Naive thymus-derived CD4-positive, alpha-beta T cell (primary cell): ENCODE data around the gene AXDND1. TPM values are rescaled to one million over a fixed set of nuclear protein-coding genes. Genes with fewer than 3 reads are reported as not detected.
"Not testable (repeated sequence)": the region's sequence is repeated elsewhere in the genome, so short reads cannot be mapped to it uniquely, and the experiment has no call there.

Source experiments
- ATAC-seq: fragments of 150-1000 bp; cut with Tn5 transposase; 2 replicates; pipeline ENCODE4 v1.10.0; 2021; ENCODE audit warnings: mild to moderate bottlenecking, moderate library complexity
- CTCF ChIA-PET: fragments of 350-600 bp; sonication (Branson Sonifier 250); formaldehyde crosslinking; loops from one replicate; lab custom pipeline; 2021; ENCODE audit warnings: antibody characterized with exemption; lab: Charles Lee
- POLR2A ChIA-PET: fragments of 350-600 bp; sonication (Branson Sonifier 250); formaldehyde crosslinking; loops from one replicate; lab custom pipeline; 2021; ENCODE audit warnings: antibody characterized with exemption, inconsistent platforms; lab: Charles Lee
- DNase-seq, 9 donors: peaks; one replicate each; pipeline versions ENCODE4 v3.0.0 to v3.0.0-alpha.2; 2020 to 2022; ENCODE audit warnings: mixed read lengths in 1 of 9
- H3K27ac ChIP-seq: one replicate; pipeline ENCODE4 v1.7.0; 2013; ENCODE audit warnings: mild to moderate bottlenecking, low read depth, low read length, moderate library complexity
- H3K27me3 ChIP-seq, 2 donors: one replicate each; pipeline ENCODE4 v1.7.0; 2013; ENCODE audit warnings: low read length in 2 of 2, mild to moderate bottlenecking in 2 of 2, moderate library complexity in 2 of 2; ENCODE audit not compliant: control insufficient read depth in 2 of 2, insufficient read depth in 2 of 2
- H3K36me3 ChIP-seq, 3 experiments: 1 replicate in 2 of 3; 2 replicates in 1 of 3; pipeline ENCODE4 v1.7.0; 2013; ENCODE audit warnings: low read length in 3 of 3, mild to moderate bottlenecking in 3 of 3, moderate library complexity in 1 of 3; ENCODE audit not compliant: insufficient read depth in 3 of 3, control insufficient read depth in 2 of 3
- H3K4me1 ChIP-seq, 2 donors: one replicate each; pipeline ENCODE4 v1.7.0; 2013; ENCODE audit warnings: low read length in 2 of 2, mild to moderate bottlenecking in 2 of 2, moderate library complexity in 1 of 2; ENCODE audit not compliant: control insufficient read depth in 2 of 2, insufficient read depth in 2 of 2
- H3K4me3 ChIP-seq: 2 replicates; pipeline ENCODE4 v1.7.0; 2013; ENCODE audit warnings: mild to moderate bottlenecking, low read length
- H3K9me3 ChIP-seq, 3 experiments: 1 replicate in 2 of 3; 2 replicates in 1 of 3; pipeline ENCODE4 v1.7.0; 2013; ENCODE audit warnings: low read length in 3 of 3; ENCODE audit not compliant: control insufficient read depth in 2 of 3
- H3K27ac Mint-ChIP-seq, 9 donors: one replicate each; pipeline ENCODE4 v1.8.0; 2020 to 2022; ENCODE audit warnings: mixed read lengths in 9 of 9, mild to moderate bottlenecking in 8 of 9, moderate library complexity in 5 of 9, inconsistent platforms in 2 of 9
- H3K27me3 Mint-ChIP-seq, 5 donors: one replicate each; pipeline ENCODE4 v1.8.0; 2021 to 2022; ENCODE audit warnings: mixed read lengths in 5 of 5, mild to moderate bottlenecking in 1 of 5
- H3K36me3 Mint-ChIP-seq, 5 donors: one replicate each; pipeline ENCODE4 v1.8.0; 2020 to 2022; ENCODE audit warnings: mixed read lengths in 5 of 5, mild to moderate bottlenecking in 3 of 5, inconsistent platforms in 1 of 5
- H3K4me1 Mint-ChIP-seq, 7 donors: one replicate each; pipeline ENCODE4 v1.8.0; 2020 to 2022; ENCODE audit warnings: mixed read lengths in 7 of 7, mild to moderate bottlenecking in 3 of 7, inconsistent platforms in 1 of 7
- H3K4me3 Mint-ChIP-seq, 10 donors: one replicate each; pipeline ENCODE4 v1.8.0; 2020 to 2022; ENCODE audit warnings: mild to moderate bottlenecking in 10 of 10, mixed read lengths in 10 of 10, moderate library complexity in 6 of 10, inconsistent platforms in 2 of 10
- H3K9me3 Mint-ChIP-seq, 11 donors: one replicate each; pipeline ENCODE4 v1.8.0; 2020 to 2022; ENCODE audit warnings: mixed read lengths in 11 of 11, mild to moderate bottlenecking in 4 of 11, inconsistent platforms in 1 of 11, moderate library complexity in 1 of 11
- intact Hi-C, 2 donors: fragments of 100-400 bp; cut with micrococcal nuclease; formaldehyde crosslinking; loops; one replicate each; pipeline ENCODE4 v1.15.1; 2023
- polyA plus RNA-seq, 2 donors: library from polyadenylated mRNA; unstranded; fragments of 300-500 nt; fragmentation: Illumina TruSeq; gene quantifications; one replicate each; pipeline ENCODE4 v1.2.3, GENCODE V29; 2021
- total RNA-seq, 6 experiments: library from RNA in 5 of 6; stranded (reverse) in 5 of 6; gene quantifications; 1 replicate in 5 of 6; 2 replicates in 1 of 6; pipeline ENCODE4 v1.2.3 and lab custom pipeline; 2021 to 2026

The AXDND1 gene
- total and polyA plus RNA-seq, 7 experiments from 2014 or later, result 0.98 to 2.3 (median 1.3) TPM; not detected in 4

- DNase-seq, H3K4me1 ChIP-seq, CTCF ChIA-PET, H3K4me3 Mint-ChIP-seq, H3K27me3 ChIP-seq, H3K27ac Mint-ChIP-seq, H3K9me3 ChIP-seq, H3K36me3 Mint-ChIP-seq, H3K36me3 ChIP-seq, intact Hi-C loops, ATAC-seq, POLR2A ChIA-PET, H3K4me1 Mint-ChIP-seq, H3K4me3 ChIP-seq, H3K27ac ChIP-seq: not testable (repeated sequence)
- Mint-ChIP-seq H3K9me3 (peaks cover 2 to 33% (median 9%) of the 10 kb centered on the region in 11 donors), H3K27me3 (peaks cover 0 to 22% (median 0%) of the 10 kb centered on the region in 5 donors)
Measured at GRCh38 chr1:179465661-179466060, 99.9 kb downstream of the AXDND1 start.

GRCh38 chr1:179474713-179475112, 108.9 kb downstream of the AXDND1 start:
- Histone ChIP-seq H3K36me3 (no peaks in the 10 kb centered on the region), H3K4me1 (no peaks in the 10 kb centered on the region), H3K27ac (no peak overlapping the region), H3K27me3 (no peaks in the 10 kb centered on the region), H3K4me3 (no peak overlapping the region), H3K9me3 (peaks cover 0 to 29% (median 0%) of the 10 kb centered on the region in 3 experiments)
- peaks cover 0 to 19% (median 10%) of the 10 kb centered on the region in 5 donors for H3K27me3 Mint-ChIP-seq
- no peak overlapping the region for H3K4me3 Mint-ChIP-seq
- intact Hi-C loops, result no loop called here
- no peaks in the 10 kb centered on the region for H3K4me1 Mint-ChIP-seq
- CTCF ChIA-PET, result no interaction called here
- POLR2A ChIA-PET, result no interaction called here
- DNase-seq, result no peak
- H3K36me3 Mint-ChIP-seq, result peaks cover 0 to 27% (median 3%) of the 10 kb centered on the region in 5 donors
- no peak for ATAC-seq
- no peak overlapping the region for H3K27ac Mint-ChIP-seq
- H3K9me3 Mint-ChIP-seq, result peaks cover 5 to 61% (median 35%) of the 10 kb centered on the region in 11 donors

GRCh38 chr1:179476484-179476883, 110.7 kb downstream of the AXDND1 start:
- ChIA-PET CTCF (no interaction called here), POLR2A (no interaction called here)
- no peak overlapping the region for H3K27ac Mint-ChIP-seq
- Histone ChIP-seq H3K27ac (no peak overlapping the region), H3K4me3 (no peak overlapping the region), H3K27me3 (no peaks in the 10 kb centered on the region), H3K4me1 (no peaks in the 10 kb centered on the region), H3K36me3 (no peaks in the 10 kb centered on the region), H3K9me3 (peaks cover 0 to 29% (median 0%) of the 10 kb centered on the region in 3 experiments)
- peaks cover 5 to 74% (median 37%) of the 10 kb centered on the region in 11 donors for H3K9me3 Mint-ChIP-seq
- no peak overlapping the region for H3K4me3 Mint-ChIP-seq
- ATAC-seq (no peak), DNase-seq (no peak)
- no peaks in the 10 kb centered on the region for H3K4me1 Mint-ChIP-seq
- peaks cover 0 to 27% (median 3%) of the 10 kb centered on the region in 5 donors for H3K36me3 Mint-ChIP-seq
- intact Hi-C loops, result no loop called here
- H3K27me3 Mint-ChIP-seq, result peaks cover 0 to 19% (median 10%) of the 10 kb centered on the region in 5 donors

- Mint-ChIP-seq H3K36me3 (peaks cover 0 to 30% (median 3%) of the 10 kb centered on the region in 5 donors), H3K27me3 (peaks cover 0 to 21% (median 13%) of the 10 kb centered on the region in 5 donors), H3K4me1 (no peaks in the 10 kb centered on the region), H3K4me3 (no peak overlapping the region), H3K9me3 (peaks cover 5 to 85% (median 41%) of the 10 kb centered on the region in 11 donors), H3K27ac (no peak overlapping the region)
- no peak for ATAC-seq
- Histone ChIP-seq H3K4me3 (no peak overlapping the region), H3K27me3 (no peaks in the 10 kb centered on the region), H3K4me1 (no peaks in the 10 kb centered on the region), H3K27ac (no peak overlapping the region), H3K9me3 (peaks cover 0 to 29% (median 0%) of the 10 kb centered on the region in 3 experiments), H3K36me3 (no peaks in the 10 kb centered on the region)
- intact Hi-C loops, result no loop called here
- CTCF ChIA-PET, result no interaction called here
- DNase-seq, result no peak
- POLR2A ChIA-PET, result no interaction called here
Measured at GRCh38 chr1:179478370-179478769, 112.6 kb downstream of the AXDND1 start.

- no peak overlapping the region for H3K27ac Mint-ChIP-seq
- H3K4me3 Mint-ChIP-seq, result no peak overlapping the region
- H3K36me3 Mint-ChIP-seq, result peaks cover 0 to 8% (median 0%) of the 10 kb centered on the region in 5 donors
- H3K4me3 ChIP-seq, result no peak overlapping the region
- no peaks in the 10 kb centered on the region for H3K27me3 ChIP-seq
- intact Hi-C loops, result no loop called here
- H3K36me3 ChIP-seq, result no peaks in the 10 kb centered on the region
- no peak overlapping the region for H3K27ac ChIP-seq
- H3K4me1 Mint-ChIP-seq, result peaks cover 0 to 2% (median 0%) of the 10 kb centered on the region in 7 donors
- peaks cover 0 to 5% (median 4%) of the 10 kb centered on the region in 5 donors for H3K27me3 Mint-ChIP-seq
- no peaks in the 10 kb centered on the region for H3K4me1 ChIP-seq
- ChIA-PET CTCF (no interaction called here), POLR2A (no interaction called here)
- no peaks in the 10 kb centered on the region for H3K9me3 ChIP-seq
- DNase-seq (no peak), ATAC-seq (no peak)
- H3K9me3 Mint-ChIP-seq, result peaks cover 0 to 30% (median 11%) of the 10 kb centered on the region in 11 donors
Measured at GRCh38 chr1:179490611-179491010, 124.8 kb downstream of the AXDND1 start.

- CTCF ChIA-PET, result no interaction called here
- DNase-seq (no peak), ATAC-seq (no peak)
- Histone ChIP-seq H3K27ac (no peak overlapping the region), H3K36me3 (no peaks in the 10 kb centered on the region), H3K9me3 (no peaks in the 10 kb centered on the region), H3K4me3 (no peak overlapping the region), H3K27me3 (no peaks in the 10 kb centered on the region), H3K4me1 (no peaks in the 10 kb centered on the region)
- intact Hi-C loops, result no loop called here
- POLR2A ChIA-PET, result no interaction called here
- Mint-ChIP-seq H3K4me1 (peaks cover 0 to 2% (median 0%) of the 10 kb centered on the region in 7 donors), H3K27ac (no peak overlapping the region), H3K27me3 (peaks cover 0 to 23% (median 10%) of the 10 kb centered on the region in 5 donors), H3K4me3 (no peak overlapping the region), H3K36me3 (no peaks in the 10 kb centered on the region), H3K9me3 (peaks cover 0 to 10% (median 0%) of the 10 kb centered on the region in 11 donors)
Measured at GRCh38 chr1:179493323-179493722, 127.6 kb downstream of the AXDND1 start.

GRCh38 chr1:179506199-179506598, 140.4 kb downstream of the AXDND1 start:
- intact Hi-C loops, result no loop called here

More at GRCh38 chr1:179506199-179506598, 140.4 kb downstream of the AXDND1 start:
- Histone ChIP-seq H3K27me3 (no peaks in the 10 kb centered on the region), H3K36me3 (no peaks in the 10 kb centered on the region), H3K9me3 (no peaks in the 10 kb centered on the region), H3K27ac (no peak overlapping the region), H3K4me1 (no peaks in the 10 kb centered on the region), H3K4me3 (no peak overlapping the region)
- H3K4me3 Mint-ChIP-seq, result no peak overlapping the region
- H3K36me3 Mint-ChIP-seq, result no peaks in the 10 kb centered on the region
- no peak overlapping the region for H3K27ac Mint-ChIP-seq
- CTCF ChIA-PET, result no interaction called here
- POLR2A ChIA-PET, result no interaction called here
- H3K4me1 Mint-ChIP-seq, result no peaks in the 10 kb centered on the region
- H3K27me3 Mint-ChIP-seq, result peaks cover 0 to 13% (median 0%) of the 10 kb centered on the region in 5 donors
- ATAC-seq (no peak), DNase-seq (no peak)
- peaks cover 0 to 3% (median 0%) of the 10 kb centered on the region in 11 donors for H3K9me3 Mint-ChIP-seq
